HEK293 (cell line): ENCODE results near the gene SPRTN.

Source experiments
- CTCF ChIA-PET: fragments of 350-600 bp; formaldehyde crosslinking; extraction: SDS; loops from one replicate; lab custom pipeline; 2021; ENCODE audit warnings: antibody characterized with exemption; lab: Yijun Ruan, JAX
- POLR2A ChIA-PET: fragments of 300-600 bp; formaldehyde crosslinking; extraction: SDS; loops from one replicate; lab custom pipeline; 2020; ENCODE audit warnings: antibody characterized with exemption, inconsistent platforms; lab: Yijun Ruan, JAX
- H3K27ac ChIP-seq: fragments of 200-500 bp; sonication (Bioruptor generic); 2 replicates; pipeline ENCODE4 v1.5.1; 2014; ENCODE audit warnings: low read depth, low read length, control low read depth, inconsistent platforms; ENCODE audit errors: extremely low read depth
- H3K36me3 ChIP-seq, 2 experiments: fragments of 200-500 bp in 1 of 2; sonication (Bioruptor generic) in 1 of 2; 1 replicate in 1 of 2; 2 replicates in 1 of 2; pipeline ENCODE4 v1.5.1; 2014 to 2017; ENCODE audit warnings: inconsistent platforms in 2 of 2, low read length in 2 of 2; ENCODE audit not compliant: control insufficient read depth in 2 of 2, insufficient read depth in 1 of 2
- H3K4me1 ChIP-seq: fragments of 200-500 bp; sonication (Bioruptor generic); 2 replicates; pipeline ENCODE4 v1.5.1; 2014; ENCODE audit warnings: mild to moderate bottlenecking, low read length, inconsistent platforms; ENCODE audit not compliant: control insufficient read depth, insufficient read depth
- H3K4me3 ChIP-seq: 2 replicates; pipeline ENCODE4 v1.5.1; 2011; ENCODE audit warnings: low read depth, mild to moderate bottlenecking, control low read depth, low read length, moderate library complexity
- H3K9me3 ChIP-seq: fragments of 200-500 bp; sonication (Bioruptor generic); 2 replicates; pipeline ENCODE4 v1.5.1; 2014; ENCODE audit warnings: low read depth, low read length, inconsistent platforms; ENCODE audit not compliant: control insufficient read depth, insufficient read depth
- AEBP2 ChIP-seq: fragments of 450-650 bp; formaldehyde crosslinking; IDR thresholded peaks from 2 replicates; pipeline ENCODE4 v1.5.1; 2016; ENCODE audit warnings: missing biosample characterization, missing genetic modification characterization, borderline replicate concordance
- BCL11B ChIP-seq: fragments of 450-650 bp; formaldehyde crosslinking; IDR thresholded peaks from 2 replicates; pipeline ENCODE4 v1.5.1; 2016; ENCODE audit warnings: low read depth, missing biosample characterization, missing genetic modification characterization
- INSM2 ChIP-seq: fragments of 450-650 bp; formaldehyde crosslinking; IDR thresholded peaks from 2 replicates; pipeline ENCODE4 v1.5.1; 2016; ENCODE audit warnings: missing biosample characterization, missing genetic modification characterization
- PRDM6 ChIP-seq: fragments of 450-650 bp; formaldehyde crosslinking; IDR thresholded peaks from 2 replicates; pipeline ENCODE4 v1.5.1; 2017; ENCODE audit warnings: missing biosample characterization, missing genetic modification characterization
- SETDB1 ChIP-seq: IDR thresholded peaks from one replicate; pipeline ENCODE4 v1.6.1; 2017; ENCODE audit warnings: mild to moderate bottlenecking, low read length, moderate library complexity, mixed read lengths; ENCODE audit not compliant: insufficient read length
- SP7 ChIP-seq: fragments of 450-650 bp; formaldehyde crosslinking; IDR thresholded peaks from 2 replicates; pipeline ENCODE4 v1.5.1; 2016; ENCODE audit warnings: missing biosample characterization, missing genetic modification characterization
- WT1 ChIP-seq: fragments of 450-650 bp; formaldehyde crosslinking; IDR thresholded peaks from 2 replicates; pipeline ENCODE4 v1.5.1; 2016; ENCODE audit warnings: missing biosample characterization, missing genetic modification characterization
- ZBTB20 ChIP-seq: fragments of 450-650 bp; formaldehyde crosslinking; IDR thresholded peaks from 2 replicates; pipeline ENCODE4 v1.5.1; 2016; ENCODE audit warnings: missing biosample characterization, missing genetic modification characterization
- ZFP3 ChIP-seq: fragments of 450-650 bp; formaldehyde crosslinking; IDR thresholded peaks from 2 replicates; pipeline ENCODE4 v1.5.1; 2016; ENCODE audit warnings: low read depth, missing biosample characterization, missing genetic modification characterization
- ZNF121 ChIP-seq: fragments of 450-650 bp; formaldehyde crosslinking; IDR thresholded peaks from 2 replicates; pipeline ENCODE4 v1.5.1; 2016; ENCODE audit warnings: missing biosample characterization, missing genetic modification characterization
- ZNF140 ChIP-seq: fragments of 450-650 bp; formaldehyde crosslinking; IDR thresholded peaks from 2 replicates; pipeline ENCODE4 v1.5.1; 2016; ENCODE audit warnings: missing biosample characterization, missing genetic modification characterization
- ZNF23 ChIP-seq: fragments of 450-650 bp; formaldehyde crosslinking; IDR thresholded peaks from 2 replicates; pipeline ENCODE4 v1.5.1; 2016; ENCODE audit warnings: missing biosample characterization, missing genetic modification characterization, borderline replicate concordance
- ZNF248 ChIP-seq: fragments of 450-650 bp; formaldehyde crosslinking; IDR thresholded peaks from 2 replicates; pipeline ENCODE4 v1.5.1; 2017; ENCODE audit warnings: missing biosample characterization, missing genetic modification characterization
- ZNF302 ChIP-seq: fragments of 450-650 bp; formaldehyde crosslinking; IDR thresholded peaks from 2 replicates; pipeline ENCODE4 v1.5.1; 2016; ENCODE audit warnings: missing biosample characterization, missing genetic modification characterization, low read depth
- ZNF350 ChIP-seq: fragments of 450-650 bp; formaldehyde crosslinking; IDR thresholded peaks from 2 replicates; pipeline ENCODE4 v1.5.0; 2017; ENCODE audit warnings: missing biosample characterization, mild to moderate bottlenecking, missing genetic modification characterization
- ZNF404 ChIP-seq: fragments of 450-650 bp; formaldehyde crosslinking; IDR thresholded peaks from 2 replicates; pipeline ENCODE4 v1.5.1; 2017; ENCODE audit warnings: missing biosample characterization, missing genetic modification characterization
- ZNF560 ChIP-seq: fragments of 450-650 bp; formaldehyde crosslinking; IDR thresholded peaks from 2 replicates; pipeline ENCODE4 v1.5.1; 2017; ENCODE audit warnings: missing biosample characterization, missing genetic modification characterization, borderline replicate concordance
- ZNF580 ChIP-seq: fragments of 450-650 bp; formaldehyde crosslinking; IDR thresholded peaks from 2 replicates; pipeline ENCODE4 v1.5.1; 2016; ENCODE audit warnings: missing biosample characterization, missing genetic modification characterization
- ZNF645 ChIP-seq: fragments of 450-650 bp; formaldehyde crosslinking; IDR thresholded peaks from 2 replicates; pipeline ENCODE4; 2016; ENCODE audit warnings: missing biosample characterization, missing genetic modification characterization
- ZNF664 ChIP-seq: fragments of 450-650 bp; formaldehyde crosslinking; IDR thresholded peaks from 2 replicates; pipeline ENCODE4 v1.5.1; 2016; ENCODE audit warnings: missing biosample characterization, missing genetic modification characterization
- ZNF701 ChIP-seq: fragments of 450-650 bp; formaldehyde crosslinking; IDR thresholded peaks from 2 replicates; pipeline ENCODE4 v1.5.1; 2016; ENCODE audit warnings: missing biosample characterization, missing genetic modification characterization
- ZNF76 ChIP-seq: fragments of 450-650 bp; formaldehyde crosslinking; IDR thresholded peaks from 2 replicates; pipeline ENCODE4; 2016; ENCODE audit warnings: low read depth, missing biosample characterization, missing genetic modification characterization, borderline replicate concordance
- ZSCAN23 ChIP-seq: fragments of 450-650 bp; formaldehyde crosslinking; IDR thresholded peaks from 2 replicates; pipeline ENCODE4 v1.5.1; 2016; ENCODE audit warnings: missing biosample characterization, missing genetic modification characterization

SPRTN gene

GRCh38 chr1:231326248-231326647 is 11.8 kb upstream of the SPRTN start (continued):
- TF ChIP-seq SETDB1 (no peak), ZNF140 (tag by site-specific recombination) (no peak), ZNF302 (no peak)
- TF ChIP-seq, all 188 proteins: peak for 0

GRCh38 chr1:231327617-231328016 is 10.5 kb upstream of the SPRTN start:
- Histone ChIP-seq H3K27ac (no peak overlapping the region), H3K36me3 (no peaks in the 10 kb centered on the region; a peak in 1 of 3 replicates), H3K4me1 (peaks cover 6% of the 10 kb centered on the region), H3K4me3 (no peak overlapping the region), H3K9me3 (no peaks in the 10 kb centered on the region)
- ChIA-PET CTCF (interaction anchor here (0.6 kb wide), 1 partner anchor 145 kb away, joined by 3 read pairs; no protein-coding TSS in a partner anchor), POLR2A (interaction anchor here (1.3 kb wide), 1 partner anchor 10 kb away, joined by 3 read pairs; the partner anchor contains the start of gene EXOC8)
- TF ChIP-seq ZNF664 (tag by site-specific recombination): peak; percentile 98
- no peak for TF ChIP-seq ZNF76 (tag by site-specific recombination)
- TF ChIP-seq ZBTB20: no peak
- no peak for TF ChIP-seq AEBP2 (tag by site-specific recombination)
- no peak for TF ChIP-seq WT1
- TF ChIP-seq PRDM6 (tag by site-specific recombination): no peak

GRCh38 chr1:231329483-231329882 is 8.6 kb upstream of the SPRTN start:
- H3K36me3 ChIP-seq: no peaks in the 10 kb centered on the region; a peak in 1 of 3 replicates
- H3K9me3 ChIP-seq: no peaks in the 10 kb centered on the region
- no peak for TF ChIP-seq ZNF701 (tag by site-specific recombination)
- no peak for TF ChIP-seq AEBP2 (tag by site-specific recombination)
- TF ChIP-seq ZNF121 (tag by site-specific recombination): peak; percentile 46; the same call in 1 of the 2 replicates
- TF ChIP-seq ZNF23 (tag by site-specific recombination): no peak
- TF ChIP-seq ZNF404 (tag by site-specific recombination): no peak
- TF ChIP-seq BCL11B: no peak
- no peak overlapping the region for H3K4me3 ChIP-seq
- POLR2A ChIA-PET: interaction anchor here (0.7 kb wide), 1 partner anchor 1562 kb away, joined by 3 read pairs; no protein-coding TSS in a partner anchor
- no peak overlapping the region for H3K27ac ChIP-seq
- CTCF ChIA-PET: no interaction called here
- peaks cover 11% of the 10 kb centered on the region for H3K4me1 ChIP-seq

- Histone ChIP-seq H3K4me1 (peaks cover 8% of the 10 kb centered on the region), H3K36me3 (peaks cover 4 to 8% of the 10 kb centered on the region in 2 experiments; a peak in 2 of 3 replicates), H3K27ac (no peak overlapping the region), H3K4me3 (no peak overlapping the region; the same call in 1 of the 2 replicates), H3K9me3 (no peaks in the 10 kb centered on the region)
- POLR2A ChIA-PET: no interaction called here
- CTCF ChIA-PET: interaction anchor here (0.6 to 2.2 kb wide), 4 partner anchors 17 to 1471 kb away, joined by 3 to 9 read pairs (median 3); no protein-coding TSS in a partner anchor
- TF ChIP-seq ZFP3 (tag by site-specific recombination) (no peak), ZSCAN23 (tag by site-specific recombination) (no peak), ZNF350 (tag by site-specific recombination) (no peak), ZNF560 (tag by site-specific recombination) (no peak), ZNF248 (tag by site-specific recombination) (no peak), INSM2 (no peak), ZNF645 (tag by site-specific recombination) (no peak), ZNF580 (no peak), SP7 (no peak)
Observed at GRCh38 chr1:231332761-231333160, 5.3 kb upstream of the SPRTN start.
